Measurements from ENCODE around the gene KIAA0319L.
"Not testable (repeated sequence)": the region's sequence is repeated elsewhere in the genome, so short reads cannot be mapped to it uniquely, and the experiment has no call there.

Gene KIAA0319L

DNA sequence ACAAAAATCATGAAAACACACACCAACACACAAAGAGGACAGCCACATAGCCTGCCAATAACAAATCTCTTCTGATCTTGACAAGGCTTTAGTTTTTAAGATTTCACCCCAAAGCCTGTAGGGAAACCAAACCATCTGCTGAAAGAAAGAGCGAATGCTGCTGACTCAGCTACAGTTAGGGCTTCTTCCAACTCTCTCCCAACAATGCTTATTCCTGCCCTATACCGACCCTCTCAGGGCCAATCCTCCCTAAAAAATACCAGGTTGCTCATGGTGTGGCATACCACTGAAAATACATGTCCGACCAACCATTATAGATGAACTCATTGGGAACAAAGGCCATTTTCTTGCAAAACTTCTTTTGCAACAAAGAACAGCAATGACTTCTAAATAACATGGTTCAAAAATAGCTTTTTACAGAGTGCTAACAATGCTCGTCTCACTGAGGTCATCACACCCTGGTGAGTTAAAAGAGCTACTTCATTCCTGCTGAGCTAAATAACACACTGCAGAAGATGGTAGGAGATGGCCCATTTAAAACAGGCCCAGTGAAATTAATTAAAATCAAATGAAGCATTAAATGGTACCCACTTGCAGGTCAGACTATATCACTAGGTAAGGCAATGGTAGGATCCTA is 86.1 kb downstream of the KIAA0319L start:
- CTCF ChIA-PET: no interaction called here
- TF ChIP-seq, protein P1, sequence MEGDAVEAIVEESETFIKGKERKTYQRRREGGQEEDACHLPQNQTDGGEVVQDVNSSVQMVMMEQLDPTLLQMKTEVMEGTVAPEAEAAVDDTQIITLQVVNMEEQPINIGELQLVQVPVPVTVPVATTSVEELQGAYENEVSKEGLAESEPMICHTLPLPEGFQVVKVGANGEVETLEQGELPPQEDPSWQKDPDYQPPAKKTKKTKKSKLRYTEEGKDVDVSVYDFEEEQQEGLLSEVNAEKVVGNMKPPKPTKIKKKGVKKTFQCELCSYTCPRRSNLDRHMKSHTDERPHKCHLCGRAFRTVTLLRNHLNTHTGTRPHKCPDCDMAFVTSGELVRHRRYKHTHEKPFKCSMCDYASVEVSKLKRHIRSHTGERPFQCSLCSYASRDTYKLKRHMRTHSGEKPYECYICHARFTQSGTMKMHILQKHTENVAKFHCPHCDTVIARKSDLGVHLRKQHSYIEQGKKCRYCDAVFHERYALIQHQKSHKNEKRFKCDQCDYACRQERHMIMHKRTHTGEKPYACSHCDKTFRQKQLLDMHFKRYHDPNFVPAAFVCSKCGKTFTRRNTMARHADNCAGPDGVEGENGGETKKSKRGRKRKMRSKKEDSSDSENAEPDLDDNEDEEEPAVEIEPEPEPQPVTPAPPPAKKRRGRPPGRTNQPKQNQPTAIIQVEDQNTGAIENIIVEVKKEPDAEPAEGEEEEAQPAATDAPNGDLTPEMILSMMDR (conservative IDR thresholded peaks at IDR 0.05; ENCODE audit: low read depth): no peak

DNA sequence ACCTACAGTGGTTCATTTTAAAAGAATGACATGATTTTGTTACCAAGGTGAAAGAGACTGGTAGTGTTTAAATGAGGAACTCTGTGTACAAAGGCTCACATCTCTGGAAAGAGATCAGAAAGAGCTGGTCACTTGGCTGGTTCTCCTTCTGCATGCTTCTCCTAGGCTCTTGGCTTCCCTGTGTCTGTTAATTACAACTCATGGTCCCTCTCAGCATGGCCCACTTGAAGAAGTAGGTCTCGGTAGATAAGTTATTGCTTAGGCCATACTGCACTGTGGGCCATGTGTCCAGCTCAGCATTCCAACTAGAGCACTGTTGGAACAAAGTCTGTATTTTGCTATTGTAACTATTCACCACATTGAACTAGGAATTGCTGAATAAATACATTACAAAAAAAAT is 91.1 kb downstream of the KIAA0319L start:
- H3K27ac ChIP-seq: no peak overlapping the region
- no peak for DNase-seq (ENCODE audit: low spot score)
- ChIA-PET CTCF (interaction anchor here (1.1 to 1.9 kb wide), 2 partner anchors 10 to 15 kb away, joined by 3 to 7 read pairs; no protein-coding TSS in a partner anchor), POLR2A (ENCODE audit: low non-redundant PET) (no interaction called here)
- TF ChIP-seq, protein P1 (conservative IDR thresholded peaks at IDR 0.05; ENCODE audit: low read depth): no peak

More for the DNA sequence above, 86.1 kb downstream of the KIAA0319L start:
- no peak for DNase-seq (ENCODE audit: low spot score)
- POLR2A ChIA-PET (ENCODE audit: low non-redundant PET): no interaction called here
- no peak overlapping the region for H3K27ac ChIP-seq

DNA sequence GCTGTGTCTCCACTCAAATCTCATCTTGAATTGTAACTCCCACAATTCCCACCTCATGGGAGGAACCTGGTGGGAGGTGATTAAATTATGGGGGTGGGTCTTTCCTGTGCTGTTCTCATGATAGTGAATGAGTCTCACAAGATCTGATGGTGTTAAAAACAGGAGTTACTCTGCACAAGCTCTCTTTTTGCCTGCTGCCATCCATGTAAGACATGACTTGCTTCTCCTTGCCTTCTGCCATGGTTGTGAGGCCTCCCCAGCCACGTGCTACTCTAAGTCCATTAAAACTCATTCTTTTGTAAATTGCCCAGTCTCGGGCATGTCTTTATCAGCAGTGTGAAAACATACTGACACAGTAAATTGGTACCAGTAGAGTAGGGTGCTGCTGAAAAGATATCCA is 93.5 kb downstream of the KIAA0319L start:
- CTCF ChIA-PET; H3K27ac ChIP-seq; DNase-seq (ENCODE audit: low spot score); POLR2A ChIA-PET (ENCODE audit: low non-redundant PET): not testable (repeated sequence)

DNA sequence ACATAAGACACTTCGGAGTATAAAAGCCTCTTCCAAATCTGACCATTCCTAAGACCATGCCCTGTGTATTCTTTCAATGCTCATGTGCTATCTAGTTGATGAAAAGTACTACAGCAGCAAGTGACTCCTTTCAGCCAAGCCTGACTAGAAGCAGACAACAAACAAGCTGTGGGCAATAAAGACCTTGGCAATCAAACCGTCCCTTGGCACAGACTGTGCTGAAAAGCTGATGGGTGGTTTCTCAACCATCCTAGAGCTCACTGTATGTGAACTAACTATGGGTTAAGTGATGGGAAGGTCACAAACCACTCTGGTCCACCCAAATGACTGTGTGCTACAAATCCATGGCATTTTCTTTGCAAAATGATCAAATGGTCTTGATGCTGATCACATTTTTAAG is 94.0 kb downstream of the KIAA0319L start:
- TF ChIP-seq, protein P1 (conservative IDR thresholded peaks at IDR 0.05; ENCODE audit: low read depth): no peak
- DNase-seq (ENCODE audit: low spot score): no peak
- POLR2A ChIA-PET (ENCODE audit: low non-redundant PET): no interaction called here
- H3K27ac ChIP-seq: no peak overlapping the region
- CTCF ChIA-PET: no interaction called here

DNA sequence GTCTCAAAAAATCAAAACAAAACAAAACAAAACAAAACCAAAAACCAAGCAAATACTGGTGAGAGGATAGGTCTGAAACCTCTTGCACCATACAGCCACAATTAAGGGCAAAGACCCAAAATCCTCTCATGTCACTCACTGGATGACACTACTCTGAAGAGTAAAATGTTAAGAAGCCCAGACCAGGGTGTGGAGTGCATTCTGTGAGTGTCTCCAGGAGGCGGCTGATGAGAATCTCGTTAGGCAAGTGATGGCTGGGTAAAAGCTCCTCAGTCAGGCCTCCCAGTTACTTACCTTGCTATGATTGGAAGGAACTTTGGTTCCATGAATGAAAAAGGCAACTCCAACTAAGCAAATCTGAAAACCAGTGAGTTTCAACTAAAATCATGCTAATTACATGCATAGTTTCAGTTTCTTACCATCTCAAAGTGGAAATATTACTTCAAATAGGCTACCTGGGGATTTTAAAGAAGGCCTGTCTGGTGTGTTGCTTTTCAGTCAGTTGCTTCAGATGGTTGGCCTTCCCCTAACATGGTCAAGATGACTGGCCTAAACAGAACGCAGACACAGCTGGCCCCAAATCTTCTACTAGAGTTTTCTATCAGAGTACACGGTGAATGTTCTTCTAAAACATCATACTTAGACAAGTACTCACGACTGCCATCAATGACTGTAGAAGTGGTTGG is 95.1 kb downstream of the KIAA0319L start:
- H3K27ac ChIP-seq: no peak overlapping the region
- ChIA-PET CTCF (no interaction called here), POLR2A (ENCODE audit: low non-redundant PET) (no interaction called here)
- TF ChIP-seq, protein P1 (conservative IDR thresholded peaks at IDR 0.05; ENCODE audit: low read depth): no peak
- DNase-seq (ENCODE audit: low spot score): no peak

DNA sequence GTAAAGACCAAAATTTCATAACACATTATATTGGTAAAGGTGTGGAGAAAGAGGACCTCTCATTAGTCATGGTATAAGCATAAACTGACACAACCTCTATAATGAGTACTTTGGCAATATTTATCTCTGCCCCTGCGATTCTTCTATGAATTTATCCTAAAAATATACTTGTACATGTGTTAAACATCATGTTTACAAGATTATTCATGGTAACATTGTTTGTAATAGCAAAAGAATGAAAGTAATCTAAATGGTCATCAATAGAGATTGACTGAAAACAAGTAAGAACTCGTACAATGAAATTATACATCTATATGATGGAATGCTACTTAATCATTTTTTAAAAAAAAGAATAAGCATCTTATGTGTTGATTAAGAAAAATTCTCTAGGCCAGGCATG is 96.4 kb downstream of the KIAA0319L start:
- TF ChIP-seq, protein P1 (conservative IDR thresholded peaks at IDR 0.05; ENCODE audit: low read depth): no peak
- ChIA-PET CTCF (no interaction called here), POLR2A (ENCODE audit: low non-redundant PET) (no interaction called here)
- DNase-seq (ENCODE audit: low spot score): peak; percentile 39
- no peak overlapping the region for H3K27ac ChIP-seq

DNA sequence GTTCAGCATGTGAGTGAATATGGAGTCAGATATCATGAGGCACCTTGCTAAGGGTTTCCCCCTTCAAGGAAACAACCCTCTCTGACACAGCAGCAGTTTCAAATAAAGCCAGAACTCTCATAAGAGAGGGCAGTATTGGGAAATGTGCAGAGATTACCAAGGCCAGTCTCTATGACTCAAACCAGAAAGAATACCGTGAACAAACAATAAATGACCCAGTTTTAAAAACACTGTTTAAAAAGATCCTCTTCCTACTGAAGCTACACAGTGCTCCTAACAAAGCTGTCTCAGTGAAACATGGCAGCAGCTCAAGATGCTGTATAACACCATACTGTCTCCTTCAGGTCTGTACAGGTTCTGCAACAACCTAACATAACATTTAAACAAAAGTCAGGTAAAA is 102.6 kb downstream of the KIAA0319L start:
- DNase-seq (ENCODE audit: low spot score): no peak
- TF ChIP-seq, protein P1 (conservative IDR thresholded peaks at IDR 0.05; ENCODE audit: low read depth): no peak
- no peak overlapping the region for H3K27ac ChIP-seq
- POLR2A ChIA-PET (ENCODE audit: low non-redundant PET): no interaction called here
- CTCF ChIA-PET: no interaction called here

All from RWPE1 (cell line).